Measurements from ENCODE around the gene CROCC. TPM values are rescaled to one million over a fixed set of nuclear protein-coding genes. Genes with fewer than 3 reads are reported as not detected.

Gene CROCC
- total RNA-seq, 4 donors from 2014 or later: 10.2 to 73.5 (median 32.9) TPM

GRCh38 chr1:16986962-16987361, 65.2 kb downstream of the CROCC start:
- no peak overlapping the region for H3K27ac ChIP-seq
- intact Hi-C loops (cut with DNase I; ENCODE audit: low total_unique reads): no loop called here
- TF ChIP-seq POLR2A (IDR thresholded peaks at IDR 0.05) (no peak), CTCF (IDR thresholded peaks at IDR 0.05) (no peak)

GRCh38 chr1:16988210-16988609, 66.5 kb downstream of the CROCC start:
- intact Hi-C loops (cut with DNase I; ENCODE audit: low total_unique reads): no loop called here
- no peak for TF ChIP-seq POLR2A (IDR thresholded peaks at IDR 0.05)
- TF ChIP-seq CTCF (IDR thresholded peaks at IDR 0.05): no peak
- no peaks in the 10 kb centered on the region for H3K4me1 ChIP-seq
- no peaks in the 10 kb centered on the region for H3K36me3 ChIP-seq
- no peak overlapping the region for H3K27ac ChIP-seq
- H3K4me3 ChIP-seq: no peak overlapping the region
- DNase-seq: no peak
- no peaks in the 10 kb centered on the region for H3K9me3 ChIP-seq
- H3K27me3 ChIP-seq: no peaks in the 10 kb centered on the region

More at GRCh38 chr1:16986962-16987361, 65.2 kb downstream of the CROCC start:
- Histone ChIP-seq H3K4me3 (no peak overlapping the region), H3K27me3 (no peaks in the 10 kb centered on the region), H3K36me3 (no peaks in the 10 kb centered on the region), H3K4me1 (no peaks in the 10 kb centered on the region), H3K9me3 (no peaks in the 10 kb centered on the region)
- no peak for DNase-seq

GRCh38 chr1:16989676-16990391, 68.1 kb downstream of the CROCC start:
- H3K36me3 ChIP-seq: no peaks in the 10 kb centered on the region
- no peaks in the 10 kb centered on the region for H3K27me3 ChIP-seq
- no peak for DNase-seq
- H3K4me3 ChIP-seq: no peak overlapping the region
- no peak overlapping the region for H3K27ac ChIP-seq
- no peaks in the 10 kb centered on the region for H3K9me3 ChIP-seq
- no peaks in the 10 kb centered on the region for H3K4me1 ChIP-seq
- intact Hi-C loops (cut with DNase I; ENCODE audit: low total_unique reads): no loop called here
- TF ChIP-seq CTCF (IDR thresholded peaks at IDR 0.05): no peak

GRCh38 chr1:16991571-16991970, 69.8 kb downstream of the CROCC start:
- H3K4me1 ChIP-seq: no peaks in the 10 kb centered on the region
- H3K4me3 ChIP-seq: no peak overlapping the region
- DNase-seq: no peak
- H3K9me3 ChIP-seq: no peaks in the 10 kb centered on the region
- no peaks in the 10 kb centered on the region for H3K27me3 ChIP-seq
- no peak overlapping the region for H3K27ac ChIP-seq
- TF ChIP-seq CTCF (IDR thresholded peaks at IDR 0.05) (no peak), POLR2A (IDR thresholded peaks at IDR 0.05) (no peak)
- no peaks in the 10 kb centered on the region for H3K36me3 ChIP-seq
- intact Hi-C loops (cut with DNase I; ENCODE audit: low total_unique reads): no loop called here

GRCh38 chr1:16992102-16992501, 70.4 kb downstream of the CROCC start:
- DNase-seq: no peak
- H3K36me3 ChIP-seq: no peaks in the 10 kb centered on the region
- H3K27me3 ChIP-seq: no peaks in the 10 kb centered on the region
- no peak for TF ChIP-seq CTCF (IDR thresholded peaks at IDR 0.05)
- no peak for TF ChIP-seq POLR2A (IDR thresholded peaks at IDR 0.05)
- no peak overlapping the region for H3K27ac ChIP-seq
- H3K4me3 ChIP-seq: no peak overlapping the region
- H3K9me3 ChIP-seq: no peaks in the 10 kb centered on the region
- intact Hi-C loops (cut with DNase I; ENCODE audit: low total_unique reads): no loop called here
- H3K4me1 ChIP-seq: no peaks in the 10 kb centered on the region

All from uterus (tissue), 4 donors.